Stimulated activated CD8-positive, alpha-beta memory T cell treated with anti-CD3 and anti-CD28 coated beads, Interleukin-7, amount 100 ng/mL, for 24 hours (primary cell): ENCODE results near the gene ZNF782.
"Not testable (repeated sequence)": the region's sequence is repeated elsewhere in the genome, so short reads cannot be mapped to it uniquely, and the experiment has no call there.

Experiments
- DNase-seq: peaks from one replicate; pipeline ENCODE4 v3.0.0-alpha.2; 2020; ENCODE audit warnings: low read depth

ZNF782 gene

DNA sequence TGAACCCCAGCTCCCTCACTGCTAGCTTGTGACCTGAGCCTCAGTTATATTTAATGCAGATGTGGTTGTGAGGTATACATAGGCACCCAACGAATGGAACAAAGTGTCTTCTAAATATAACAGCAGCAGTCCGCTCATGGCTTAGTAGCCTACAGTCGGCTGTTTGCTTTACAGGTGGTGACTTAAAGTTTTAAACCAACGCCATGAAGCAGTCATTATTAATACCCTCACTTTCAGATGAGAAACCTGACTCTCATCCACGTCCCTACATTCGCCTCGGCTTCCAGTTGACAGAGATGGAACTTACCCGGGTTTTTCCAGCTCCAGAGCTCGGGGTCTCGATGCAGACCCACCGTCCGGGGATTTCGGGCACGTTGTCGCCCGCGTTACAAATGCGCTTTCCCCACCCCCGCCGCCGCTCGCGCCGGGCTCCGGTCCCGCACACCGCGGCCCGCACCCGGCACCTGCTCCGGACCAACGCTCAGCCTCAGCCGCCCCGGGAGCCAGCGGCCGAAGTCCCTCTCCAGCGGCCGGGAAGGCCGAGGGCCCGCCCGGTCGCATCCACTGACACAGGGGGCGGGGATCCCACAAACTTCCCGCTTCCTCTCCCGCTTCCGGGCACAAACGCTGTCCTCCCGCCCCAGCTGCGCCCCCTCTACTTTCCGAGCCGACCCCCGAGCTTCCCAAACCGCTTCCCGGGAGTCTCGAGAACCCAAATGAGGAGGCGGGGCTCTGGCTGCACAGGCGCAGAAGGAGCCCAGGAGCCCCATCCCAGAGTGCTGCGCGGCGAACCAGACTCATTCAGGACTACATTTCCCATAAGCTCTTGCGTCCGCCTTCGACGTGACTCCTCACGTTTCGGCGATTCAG is at the start of gene ZNF782:
ZNF782 (minus strand) TSS at position 734 of the 870 bp plus-strand sequence. CDS start 2,553 bp downstream, outside the sequence.
- peak; percentile 65 for DNase-seq

- DNase-seq, result not testable (repeated sequence)
Observed at GRCh38 chr9:96900010-96900409, 45.7 kb upstream of the ZNF782 start.

GRCh38 chr9:96892131-96892530 is 37.8 kb upstream of the ZNF782 start:
- no peak for DNase-seq

DNA sequence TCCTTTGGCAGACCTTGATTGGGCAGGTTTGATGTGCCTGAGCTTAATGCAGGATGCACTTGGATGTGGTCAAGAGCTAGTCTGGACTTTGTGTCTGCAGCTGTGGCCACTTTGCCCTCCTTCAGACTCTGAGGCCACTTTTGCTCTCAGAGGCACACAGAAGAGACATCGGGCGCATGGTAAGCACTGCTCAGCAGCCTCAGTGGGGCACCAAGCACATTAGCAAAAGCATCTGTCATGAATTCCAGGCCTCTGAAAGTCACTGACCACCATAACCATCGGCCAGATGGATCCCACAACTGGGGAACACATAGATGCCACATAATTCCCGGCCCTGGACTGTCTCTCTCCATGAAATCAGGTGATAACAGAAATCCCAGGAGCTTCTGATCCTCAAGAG is 34.3 kb upstream of the ZNF782 start:
- no peak for DNase-seq

GRCh38 chr9:96885424-96885823 is 31.1 kb upstream of the ZNF782 start:
- DNase-seq, result no peak

GRCh38 chr9:96884443-96884842 is 30.1 kb upstream of the ZNF782 start:
- DNase-seq, result no peak

DNA sequence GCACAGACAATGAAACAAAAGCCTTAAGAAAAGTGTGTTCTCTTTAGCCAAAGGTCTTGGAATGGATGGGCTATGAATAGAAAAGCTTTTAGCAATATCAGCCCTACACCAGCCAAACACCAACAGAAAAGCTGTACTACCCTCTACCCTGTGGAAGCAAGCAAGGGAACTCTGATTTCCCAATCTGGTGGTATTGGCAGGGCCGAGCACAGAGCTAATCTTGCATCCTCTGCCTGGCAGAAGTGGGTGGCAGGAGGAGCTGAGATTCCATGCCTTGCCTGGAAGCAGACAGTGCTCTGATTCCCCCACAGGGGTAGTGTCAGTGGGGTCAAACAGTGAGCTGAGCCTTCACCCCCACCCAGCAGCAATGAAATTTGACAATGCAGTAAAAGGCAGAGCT is 29.6 kb upstream of the ZNF782 start:
- DNase-seq, result no peak

- DNase-seq, result no peak
Observed at GRCh38 chr9:96877269-96877668, 23.0 kb upstream of the ZNF782 start.

- DNase-seq, result peak; percentile 3
Observed at GRCh38 chr9:96875461-96876142, 21.3 kb upstream of the ZNF782 start.

- DNase-seq, result no peak
Observed at GRCh38 chr9:96874947-96875460, 20.7 kb upstream of the ZNF782 start.

DNA sequence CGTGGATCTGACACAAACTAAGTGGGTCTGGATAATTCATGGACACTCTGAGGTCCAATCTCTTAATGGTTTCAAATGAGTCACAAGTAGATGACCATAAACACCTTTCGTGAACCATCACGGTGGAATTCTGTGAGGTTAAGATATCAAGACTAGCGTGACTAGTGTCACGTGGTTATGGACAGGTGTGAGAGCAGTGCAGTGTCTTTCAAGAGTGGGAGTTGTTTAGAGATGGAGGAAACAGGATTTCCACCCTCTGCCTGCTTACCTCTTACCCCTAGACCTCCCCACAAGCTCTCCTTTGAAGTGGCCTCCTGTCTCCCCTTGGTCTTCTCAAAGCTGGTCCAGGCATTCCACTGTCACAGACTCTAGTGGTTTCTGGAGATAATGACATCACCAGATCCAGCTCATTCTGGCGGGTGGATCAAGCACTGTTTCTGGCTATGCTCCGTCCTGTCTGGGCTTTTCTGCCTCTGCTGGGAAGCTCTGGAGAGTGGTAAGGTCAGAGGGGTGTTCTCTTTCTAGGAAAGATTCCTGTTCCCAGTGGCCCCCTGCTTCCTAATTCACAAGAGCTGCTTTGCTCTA is 20.0 kb upstream of the ZNF782 start:
- no peak for DNase-seq

DNA sequence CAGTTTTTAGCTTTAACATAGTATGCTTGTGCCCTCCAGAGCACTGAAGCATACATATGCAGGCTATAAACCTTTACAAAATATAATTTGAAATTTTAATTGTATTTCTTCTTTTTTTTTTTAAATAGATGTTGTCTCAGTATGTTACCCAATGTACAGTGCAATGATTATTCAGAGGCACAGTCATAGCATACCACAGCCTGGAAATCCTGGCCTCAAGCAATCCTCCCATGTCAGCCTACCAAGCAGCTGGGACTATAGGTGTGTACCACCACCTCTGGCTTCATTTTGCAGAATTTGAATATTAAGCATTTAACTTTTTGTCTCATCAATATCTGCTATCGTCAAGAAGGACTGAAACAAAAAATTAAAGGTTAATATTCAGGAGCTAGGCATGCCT is 16.9 kb upstream of the ZNF782 start:
- no peak for DNase-seq

GRCh38 chr9:96868709-96869108 is 14.4 kb upstream of the ZNF782 start:
- DNase-seq, result no peak

DNA sequence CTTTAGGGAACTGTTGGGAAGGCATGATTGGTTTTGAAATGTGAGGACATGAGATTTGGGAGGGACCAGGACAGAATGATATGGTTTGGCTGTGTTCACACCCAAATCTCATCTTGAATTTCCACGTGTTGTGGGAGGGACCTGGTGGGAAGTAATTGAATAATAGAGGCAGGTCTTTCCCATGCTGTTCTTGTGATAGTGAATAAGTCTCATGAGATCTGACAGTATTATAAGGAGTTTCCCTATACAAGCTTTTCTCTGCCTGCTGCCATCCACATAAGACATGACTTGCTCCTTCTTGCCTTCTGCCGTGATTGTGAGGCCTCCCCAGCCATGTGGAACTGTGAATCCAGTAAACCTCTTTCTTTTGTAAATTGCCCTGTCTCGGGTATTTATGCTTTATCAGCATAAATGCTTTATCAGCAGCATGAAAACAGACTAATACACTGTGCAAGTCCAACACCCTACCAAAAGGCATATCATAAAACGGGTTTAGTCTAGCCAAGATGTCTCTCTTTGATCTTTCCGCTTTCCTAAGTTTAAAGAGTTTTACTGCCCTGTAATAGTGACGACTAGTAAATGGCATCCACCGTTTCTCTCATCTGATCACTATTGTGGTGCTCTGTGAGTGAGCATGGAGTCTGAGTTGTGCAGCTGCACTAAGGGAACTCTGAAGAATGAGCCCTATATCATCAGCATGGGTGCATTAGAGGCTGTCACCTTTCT is 12.9 kb upstream of the ZNF782 start:
- no peak for DNase-seq

DNA sequence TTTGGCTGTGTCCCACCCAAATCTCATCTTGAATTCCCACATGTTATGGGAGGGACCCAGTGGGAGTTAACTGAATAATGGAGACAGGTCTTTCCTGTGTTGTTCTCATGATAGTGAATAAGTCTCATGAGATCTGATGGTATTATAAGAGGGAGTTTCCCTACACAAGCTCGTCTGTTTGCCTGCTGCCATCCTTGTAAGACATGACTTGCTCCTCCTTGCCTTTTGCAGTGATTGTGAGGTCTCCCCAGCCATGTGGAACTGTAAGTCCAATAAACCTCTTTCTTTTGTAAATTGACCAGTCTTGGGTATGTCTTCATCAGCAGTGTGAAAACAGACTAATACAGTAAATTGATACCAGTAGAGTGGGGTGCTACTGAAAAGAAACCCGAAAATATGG is 10.9 kb upstream of the ZNF782 start:
- DNase-seq, result not testable (repeated sequence)

- DNase-seq, result no peak
Observed at GRCh38 chr9:96859461-96860198, 5.3 kb upstream of the ZNF782 start.

DNA sequence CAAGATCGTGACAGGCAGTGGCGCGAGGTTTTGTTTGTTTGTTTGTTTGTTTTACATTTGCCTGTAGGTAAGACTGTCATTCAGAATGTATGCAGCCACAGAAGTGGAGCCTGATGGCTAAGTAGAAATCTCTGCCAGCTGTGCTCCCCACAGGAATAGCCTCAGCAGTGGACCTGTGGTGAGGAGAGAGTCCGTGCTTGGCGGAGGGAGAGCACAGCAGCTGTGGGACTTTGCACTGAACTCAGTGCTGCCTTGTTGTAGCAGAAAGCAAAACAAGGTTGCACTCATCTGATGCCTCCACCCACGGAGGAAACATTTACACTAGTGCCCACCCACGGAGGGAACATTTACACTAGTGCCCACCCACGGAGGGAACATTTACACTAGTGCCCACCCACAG is 4.4 kb upstream of the ZNF782 start:
- no peak for DNase-seq

DNA sequence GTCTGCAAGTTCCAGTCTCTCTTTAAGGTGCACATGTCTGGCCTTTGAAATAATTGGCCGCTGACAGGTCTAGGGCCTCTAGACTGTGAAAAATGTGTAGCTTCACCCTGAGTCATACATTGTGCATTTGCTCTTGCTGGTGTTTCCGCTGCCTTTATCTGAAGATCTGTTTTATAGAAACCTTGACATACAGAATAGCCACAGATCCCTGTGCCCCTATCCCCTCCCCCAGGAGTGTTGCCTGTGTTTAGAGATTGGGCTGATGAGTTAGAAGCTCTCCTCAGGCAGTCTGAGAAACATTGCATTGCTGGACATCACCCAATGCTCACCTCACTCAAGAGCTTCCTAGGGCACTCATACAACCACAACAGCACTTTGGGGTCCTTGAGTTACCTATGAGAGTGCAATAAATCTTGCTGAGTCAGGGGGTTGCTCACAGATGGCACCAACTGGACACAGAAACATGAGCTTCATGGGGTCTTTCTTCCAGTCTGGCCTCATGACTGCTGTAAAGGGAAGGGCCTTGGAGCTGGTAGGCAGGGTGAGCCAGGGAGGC is 3.8 kb upstream of the ZNF782 start:
- no peak for DNase-seq

GRCh38 chr9:96856363-96857286 is 2.3 kb upstream of the ZNF782 start:
- peak; percentile 26 for DNase-seq
